Sigmoid colon (tissue), 7 donors: ENCODE measurements around the gene P4HA3. TPM values are rescaled to one million over a fixed set of nuclear protein-coding genes. Genes with fewer than 3 reads are reported as not detected.

Source experiments
- DNase-seq: peaks from one replicate; pipeline ENCODE4 v3.0.0-alpha.2; 2019
- H3K27ac ChIP-seq, 4 donors: fragments of 200-600 bp; sonication (generic); one replicate each; pipeline ENCODE4 v1.5.1; 2016 to 2019; ENCODE audit warnings: mild to moderate bottlenecking in 1 of 4
- H3K27me3 ChIP-seq, 3 donors: fragments of 200-600 bp; sonication (generic); one replicate each; pipeline ENCODE4 v1.5.1; 2019; ENCODE audit warnings: mild to moderate bottlenecking in 1 of 3
- H3K36me3 ChIP-seq, 4 donors: fragments of 200-600 bp; sonication (generic); one replicate each; pipeline ENCODE4 v1.5.1; 2016 to 2019
- H3K4me1 ChIP-seq, 4 donors: fragments of 200-600 bp; sonication (generic); one replicate each; pipeline ENCODE4 v1.5.1; 2017 to 2019
- H3K4me3 ChIP-seq, 4 donors: fragments of 200-600 bp; sonication (generic); one replicate each; pipeline ENCODE4 v1.5.1; 2017 to 2019; ENCODE audit warnings: mild to moderate bottlenecking in 2 of 4, moderate library complexity in 1 of 4
- H3K9me3 ChIP-seq, 4 donors: fragments of 200-600 bp in 3 of 4; sonication (generic) in 3 of 4; one replicate each; pipeline versions ENCODE4 v1.5.1 to v1.6.1; 2013 to 2019
- EP300 ChIP-seq, 4 donors: sonication (generic); formaldehyde crosslinking; IDR thresholded peaks; one replicate each; pipeline ENCODE4 v1.6.1; 2017; ENCODE audit warnings: antibody characterized with exemption in 4 of 4
- POLR2A ChIP-seq, 2 donors: fragments of 450-650 bp; IDR thresholded peaks; one replicate each; pipeline ENCODE4 v1.6.1; 2016; ENCODE audit warnings: antibody characterized with exemption in 2 of 2, mild to moderate bottlenecking in 2 of 2, moderate library complexity in 2 of 2
- POLR2AphosphoS5 ChIP-seq, 4 donors: sonication (generic); formaldehyde crosslinking; IDR thresholded peaks; one replicate each; pipeline ENCODE4 v1.6.1; 2017; ENCODE audit warnings: antibody characterized with exemption in 4 of 4
- WGBS, 2 donors: extraction: QIAGEN DNeasy Blood & Tissue Kit; methylation state at CpG; one replicate each; pipeline ENCODE4 v1.1.7; 2013; 5-methylcytosine and 5-hydroxymethylcytosine counted together
- intact Hi-C: fragments of 100-400 bp; cut with DNase I; formaldehyde crosslinking; loops from one replicate; pipeline ENCODE4 v1.15.1; 2023
- polyA plus RNA-seq, 3 donors: library from polyadenylated mRNA; stranded (reverse); fragments of 200-250 nt; gene quantifications; one replicate each; pipeline ENCODE4 v1.2.3, GENCODE V29; 2013
- total RNA-seq, 4 donors: library from RNA; depleted of rRNA; stranded (reverse); fragments of >200 nt; gene quantifications; one replicate each; pipeline ENCODE4 v1.1.0, GENCODE V29; 2016
- TF ChIP-seq, protein P1 (sequence below), 4 experiments: fragments of 450-650 bp in 3 of 4; fragments of 200-600 bp in 1 of 4; IDR thresholded peaks; one replicate each; pipeline ENCODE4 v1.5.1; 2016 to 2019; ENCODE audit warnings: antibody characterized with exemption in 4 of 4, mild to moderate bottlenecking in 3 of 4, moderate library complexity in 2 of 4
- donor health status: healthy with polysubstance abuse.
- donor health status: Bipolar disorder and iron deficiency.
- donor health status: healthy.

The P4HA3 gene
- total and polyA plus RNA-seq, 7 donors = 0.29 to 11.9 (median 1.1) TPM; not detected in 2

DNA sequence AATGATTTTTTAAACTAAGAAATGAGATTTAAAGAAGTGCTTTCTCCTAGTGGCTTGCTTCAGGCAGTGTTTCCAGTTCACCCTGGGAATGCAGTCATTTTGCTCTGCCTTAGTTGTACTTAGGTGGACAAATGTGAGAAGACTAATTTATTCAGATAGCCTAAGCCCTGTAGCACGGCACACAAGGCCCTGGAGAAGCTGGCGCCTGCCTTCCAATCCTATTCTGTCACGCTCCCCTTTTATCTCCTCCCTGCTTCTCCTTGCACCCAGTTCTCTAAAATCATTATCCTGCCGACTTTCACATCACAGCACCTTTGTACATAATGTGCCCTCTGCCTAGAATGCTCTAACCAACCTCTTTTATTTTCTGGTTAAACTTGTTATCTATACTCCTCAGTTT is 76.3 kb downstream of the P4HA3 start:
- Histone ChIP-seq H3K27ac (no peak overlapping the region), H3K4me3 (no peak overlapping the region), H3K27me3 (no peaks in the 10 kb centered on the region), H3K4me1 (no peaks in the 10 kb centered on the region), H3K9me3 (no peaks in the 10 kb centered on the region), H3K36me3 (peaks cover 0 to 76% (median 6%) of the 10 kb centered on the region in 4 donors)
- 91 to 95% methylated on average over 4 of the region's 4 CpGs for WGBS, 2 donors
- no peak for TF ChIP-seq POLR2AphosphoS5 (IDR thresholded peaks at IDR 0.05)
- no peak for TF ChIP-seq POLR2A (IDR thresholded peaks at IDR 0.05)
- TF ChIP-seq EP300 (IDR thresholded peaks at IDR 0.05) = no peak
- TF ChIP-seq, protein P1, sequence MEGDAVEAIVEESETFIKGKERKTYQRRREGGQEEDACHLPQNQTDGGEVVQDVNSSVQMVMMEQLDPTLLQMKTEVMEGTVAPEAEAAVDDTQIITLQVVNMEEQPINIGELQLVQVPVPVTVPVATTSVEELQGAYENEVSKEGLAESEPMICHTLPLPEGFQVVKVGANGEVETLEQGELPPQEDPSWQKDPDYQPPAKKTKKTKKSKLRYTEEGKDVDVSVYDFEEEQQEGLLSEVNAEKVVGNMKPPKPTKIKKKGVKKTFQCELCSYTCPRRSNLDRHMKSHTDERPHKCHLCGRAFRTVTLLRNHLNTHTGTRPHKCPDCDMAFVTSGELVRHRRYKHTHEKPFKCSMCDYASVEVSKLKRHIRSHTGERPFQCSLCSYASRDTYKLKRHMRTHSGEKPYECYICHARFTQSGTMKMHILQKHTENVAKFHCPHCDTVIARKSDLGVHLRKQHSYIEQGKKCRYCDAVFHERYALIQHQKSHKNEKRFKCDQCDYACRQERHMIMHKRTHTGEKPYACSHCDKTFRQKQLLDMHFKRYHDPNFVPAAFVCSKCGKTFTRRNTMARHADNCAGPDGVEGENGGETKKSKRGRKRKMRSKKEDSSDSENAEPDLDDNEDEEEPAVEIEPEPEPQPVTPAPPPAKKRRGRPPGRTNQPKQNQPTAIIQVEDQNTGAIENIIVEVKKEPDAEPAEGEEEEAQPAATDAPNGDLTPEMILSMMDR (IDR thresholded peaks at IDR 0.05) = no peak
- DNase-seq = no peak
- intact Hi-C loops = no loop called here

DNA sequence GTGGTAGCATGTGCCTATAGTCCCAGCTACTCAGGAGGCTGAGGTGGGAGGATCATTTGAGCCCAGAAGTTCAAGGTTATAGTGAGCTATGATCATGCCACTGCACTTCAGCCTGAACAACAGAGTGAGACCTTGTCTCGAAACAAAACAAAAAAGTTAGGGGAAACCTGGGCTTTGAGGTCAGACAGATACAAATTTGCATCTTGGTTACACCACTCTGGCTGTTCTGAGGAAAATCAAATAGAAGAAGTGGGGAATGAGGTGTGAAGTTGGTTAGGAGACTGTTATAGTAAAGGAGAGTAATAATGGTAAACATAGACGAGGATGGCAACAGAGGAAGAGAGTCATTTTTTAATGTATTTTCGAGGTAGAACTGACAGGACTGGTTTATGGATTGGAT is 77.8 kb downstream of the P4HA3 start:
- no peaks in the 10 kb centered on the region for H3K4me1 ChIP-seq
- no peak overlapping the region for H3K27ac ChIP-seq
- TF ChIP-seq, protein P1 (IDR thresholded peaks at IDR 0.05) = no peak
- TF ChIP-seq EP300 (IDR thresholded peaks at IDR 0.05) (no peak), POLR2A (IDR thresholded peaks at IDR 0.05) (no peak), POLR2AphosphoS5 (IDR thresholded peaks at IDR 0.05) (no peak)
- no peak for DNase-seq
- no peak overlapping the region for H3K4me3 ChIP-seq
- WGBS, 2 donors = 87 to 94% methylated on average over 3 of the region's 3 CpGs
- no peaks in the 10 kb centered on the region for H3K27me3 ChIP-seq
- intact Hi-C loops = no loop called here
- H3K36me3 ChIP-seq = peaks cover 0 to 66% (median 5%) of the 10 kb centered on the region in 4 donors
- no peaks in the 10 kb centered on the region for H3K9me3 ChIP-seq

DNA sequence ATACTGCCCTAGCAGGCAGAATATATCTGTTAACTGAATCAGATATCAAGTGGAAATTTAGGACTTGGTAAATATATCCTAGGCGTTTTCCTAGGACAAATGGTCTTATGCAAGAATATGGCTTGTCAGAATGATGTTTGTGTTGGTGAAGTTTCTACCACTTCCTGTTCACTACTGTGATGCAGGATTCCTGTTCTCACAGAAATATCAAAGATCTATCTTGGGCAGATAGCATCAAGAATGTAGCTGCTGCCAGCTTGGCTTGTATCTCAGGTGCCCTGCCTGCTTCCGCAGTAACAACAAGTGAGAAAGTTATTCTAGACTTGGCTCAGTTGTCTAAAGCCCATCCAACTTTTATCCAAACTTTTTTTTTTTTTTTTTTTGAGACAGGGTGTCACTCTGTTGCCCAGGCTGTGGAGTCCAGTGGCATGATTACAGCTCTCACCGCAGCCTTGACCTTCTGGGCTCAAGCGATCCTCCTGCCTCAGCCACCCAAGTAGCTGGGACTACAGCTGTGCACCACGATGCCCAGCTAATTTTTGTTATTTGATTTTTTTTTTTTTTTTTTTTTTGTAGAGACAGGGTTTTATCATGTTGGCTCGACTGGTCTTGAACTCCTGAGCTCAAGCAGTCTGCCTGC is 79.0 kb downstream of the P4HA3 start:
- WGBS, 2 donors = 87 to 93% methylated on average over 6 of the region's 6 CpGs
- TF ChIP-seq, protein P1 (IDR thresholded peaks at IDR 0.05) = no peak
- TF ChIP-seq POLR2A (IDR thresholded peaks at IDR 0.05) = no peak
- TF ChIP-seq EP300 (IDR thresholded peaks at IDR 0.05) = no peak
- no peak for TF ChIP-seq POLR2AphosphoS5 (IDR thresholded peaks at IDR 0.05)
- no peak for DNase-seq
- Histone ChIP-seq H3K27ac (no peak overlapping the region), H3K27me3 (no peaks in the 10 kb centered on the region), H3K4me1 (no peaks in the 10 kb centered on the region), H3K36me3 (peaks cover 0 to 54% (median 5%) of the 10 kb centered on the region in 4 donors), H3K4me3 (no peak overlapping the region), H3K9me3 (no peaks in the 10 kb centered on the region)
- intact Hi-C loops = no loop called here

DNA sequence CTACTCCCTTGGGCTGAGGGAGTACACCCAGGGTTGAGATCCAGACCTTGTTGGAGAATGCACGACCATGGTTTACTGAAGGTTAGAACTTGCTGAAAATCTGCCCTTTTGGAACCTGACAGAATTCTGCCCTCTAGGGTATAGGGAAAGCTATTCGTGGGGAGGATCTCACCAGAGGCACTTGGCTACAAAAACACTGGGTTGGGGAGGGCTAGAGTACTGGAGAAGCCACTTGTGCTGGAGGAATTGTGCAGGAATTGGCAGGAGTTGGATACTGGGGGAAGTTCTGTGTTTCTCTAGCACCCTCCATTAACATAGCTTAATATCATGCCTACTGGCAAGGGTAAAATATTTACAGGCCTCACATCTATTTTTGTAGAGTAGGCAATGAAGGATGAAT is 84.5 kb downstream of the P4HA3 start:
- Histone ChIP-seq H3K4me3 (no peak overlapping the region), H3K36me3 (peaks cover 0 to 23% (median 7%) of the 10 kb centered on the region in 4 donors), H3K27ac (no peak overlapping the region), H3K4me1 (no peaks in the 10 kb centered on the region), H3K27me3 (no peaks in the 10 kb centered on the region), H3K9me3 (no peaks in the 10 kb centered on the region)
- TF ChIP-seq, protein P1 (IDR thresholded peaks at IDR 0.05) = no peak
- TF ChIP-seq POLR2A (IDR thresholded peaks at IDR 0.05) = no peak
- TF ChIP-seq POLR2AphosphoS5 (IDR thresholded peaks at IDR 0.05) = no peak
- no peak for TF ChIP-seq EP300 (IDR thresholded peaks at IDR 0.05)
- intact Hi-C loops = no loop called here
- no peak for DNase-seq
- 83 to 87% methylated on average over 2 of the region's 2 CpGs for WGBS, 2 donors

DNA sequence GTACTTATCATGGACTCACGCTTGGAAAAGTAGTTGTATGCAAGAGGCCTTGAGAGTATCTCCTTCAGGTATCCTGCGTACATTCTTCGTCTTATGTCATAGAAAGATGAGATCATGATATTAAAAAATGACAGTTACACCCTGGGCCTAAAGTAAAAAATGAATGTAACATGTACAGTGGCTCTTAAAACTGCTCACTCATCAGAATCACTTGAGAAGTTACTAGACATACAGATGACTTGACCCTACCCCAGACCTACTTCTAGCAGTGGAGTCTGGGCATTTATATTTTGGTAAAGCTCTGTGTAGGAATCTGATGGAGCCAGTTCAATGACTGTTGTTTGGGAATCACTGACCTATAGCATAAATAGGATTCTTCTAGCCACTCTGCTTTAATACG is 85.9 kb downstream of the P4HA3 start:
- Histone ChIP-seq H3K27ac (no peak overlapping the region), H3K36me3 (peaks cover 0 to 9% (median 2%) of the 10 kb centered on the region in 4 donors), H3K4me3 (no peak overlapping the region), H3K27me3 (no peaks in the 10 kb centered on the region), H3K9me3 (no peaks in the 10 kb centered on the region), H3K4me1 (no peaks in the 10 kb centered on the region)
- TF ChIP-seq, protein P1 (IDR thresholded peaks at IDR 0.05) = no peak
- TF ChIP-seq EP300 (IDR thresholded peaks at IDR 0.05) (no peak), POLR2AphosphoS5 (IDR thresholded peaks at IDR 0.05) (no peak), POLR2A (IDR thresholded peaks at IDR 0.05) (no peak)
- no peak for DNase-seq
- intact Hi-C loops = no loop called here
- WGBS, 2 donors = 98% methylated on average over 4 of the region's 4 CpGs
